Stomach (tissue), 9 donors: ENCODE results near the gene ZNF275. TPM values are rescaled to one million over a fixed set of nuclear protein-coding genes. Genes with fewer than 3 reads are reported as not detected.

Experiments
- DNase-seq, 2 donors: peaks; one replicate each; pipeline versions ENCODE4 v3.0.0 to v3.0.0-alpha.2; 2013 to 2019
- H3K27ac ChIP-seq, 5 donors: fragments of 200-600 bp in 4 of 5; sonication (generic) in 4 of 5; one replicate each; pipeline ENCODE4 v1.5.1; 2013 to 2019; ENCODE audit warnings: mild to moderate bottlenecking in 1 of 5, moderate library complexity in 1 of 5
- H3K27me3 ChIP-seq, 3 donors: fragments of 200-600 bp; sonication (generic); one replicate each; pipeline ENCODE4 v1.5.1; 2017 to 2019; ENCODE audit warnings: mixed run types in 1 of 3
- H3K36me3 ChIP-seq, 4 donors: fragments of 200-600 bp; sonication (generic); 1 replicate in 3 of 4; 2 replicates in 1 of 4; pipeline ENCODE4 v1.5.1; 2016 to 2019
- H3K4me1 ChIP-seq, 4 donors: fragments of 200-600 bp; sonication (generic); one replicate each; pipeline ENCODE4 v1.5.1; 2016 to 2019
- H3K4me3 ChIP-seq, 4 donors: fragments of 200-600 bp; sonication (generic) in 3 of 4; one replicate each; pipeline ENCODE4 v1.5.1; 2016 to 2019; ENCODE audit warnings: mild to moderate bottlenecking in 1 of 4
- H3K9me3 ChIP-seq, 4 donors: fragments of 200-600 bp; sonication (generic); one replicate each; pipeline ENCODE4 v1.5.1; 2016 to 2019
- CTCF ChIP-seq, 7 experiments: fragments of 450-650 bp in 4 of 7; fragments of 200-600 bp in 3 of 7; sonication (generic) in 3 of 7; IDR thresholded peaks; one replicate each; pipeline ENCODE4 v1.5.1; 2016 to 2019; ENCODE audit warnings: antibody characterized with exemption in 7 of 7, control low read depth in 2 of 7, mild to moderate bottlenecking in 1 of 7
- EP300 ChIP-seq: sonication (generic); formaldehyde crosslinking; IDR thresholded peaks from one replicate; pipeline ENCODE4 v1.6.1; 2017; ENCODE audit warnings: antibody characterized with exemption
- POLR2A ChIP-seq, 4 donors: fragments of 450-650 bp; IDR thresholded peaks; one replicate each; pipeline ENCODE4 v1.6.1; 2016; ENCODE audit warnings: antibody characterized with exemption in 4 of 4, control low read depth in 2 of 4, mild to moderate bottlenecking in 1 of 4, moderate library complexity in 1 of 4
- POLR2AphosphoS5 ChIP-seq, 3 donors: sonication (generic); formaldehyde crosslinking; IDR thresholded peaks; one replicate each; pipeline ENCODE4 v1.6.1; 2016; ENCODE audit warnings: antibody characterized with exemption in 3 of 3
- WGBS, 5 donors: extraction: QIAGEN DNeasy Blood & Tissue Kit in 3 of 5; methylation state at CpG; one replicate each; pipeline versions ENCODE4 v1.1.5 to v1.1.7; 2013 to 2018; 5-methylcytosine and 5-hydroxymethylcytosine counted together
- intact Hi-C: fragments of 100-400 bp; cut with DNase I; formaldehyde crosslinking; loops from one replicate; pipeline ENCODE4 v1.15.1; 2023; ENCODE audit warnings: low total_unique reads
- polyA plus RNA-seq, 3 donors: library from polyadenylated mRNA; stranded (reverse); fragments of 200-250 nt; gene quantifications; one replicate each; pipeline ENCODE4 v1.2.3, GENCODE V29; 2013
- total RNA-seq, 5 donors: library from RNA; depleted of rRNA; stranded (reverse); fragments of >200 nt; gene quantifications; one replicate each; pipeline versions ENCODE4 v1.1.0 to v1.2.3, GENCODE V29; 2014 to 2016
- donor health status: healthy with polysubstance abuse.
- donor health status: Bipolar disorder and iron deficiency.
- donor health status: healthy.

The ZNF275 gene
- total and polyA plus RNA-seq, 8 donors = 0.87 to 13.4 (median 3.7) TPM

GRCh38 chrX:153299855-153300254, 34.1 kb upstream of the ZNF275 start:
- no peak for DNase-seq
- no peaks in the 10 kb centered on the region for H3K4me1 ChIP-seq
- TF ChIP-seq EP300 (no peak), POLR2AphosphoS5 (IDR thresholded peaks at IDR 0.05) (no peak), POLR2A (IDR thresholded peaks at IDR 0.05) (no peak), CTCF (IDR thresholded peaks at IDR 0.05) (no peak)
- no peak overlapping the region for H3K4me3 ChIP-seq
- no peaks in the 10 kb centered on the region for H3K27me3 ChIP-seq
- intact Hi-C loops = no loop called here
- H3K36me3 ChIP-seq = no peaks in the 10 kb centered on the region
- H3K9me3 ChIP-seq = no peaks in the 10 kb centered on the region
- 55 to 74% (median 67%) methylated on average over 5 of the region's 5 CpGs for WGBS, 5 donors
- H3K27ac ChIP-seq = no peak overlapping the region

GRCh38 chrX:153301746-153302145, 32.2 kb upstream of the ZNF275 start:
- H3K27me3 ChIP-seq = peaks cover 0 to 3% (median 0%) of the 10 kb centered on the region in 3 donors

GRCh38 chrX:153302796-153303195, 31.2 kb upstream of the ZNF275 start:
- Histone ChIP-seq H3K4me3 (no peak overlapping the region), H3K4me1 (no peaks in the 10 kb centered on the region), H3K36me3 (no peaks in the 10 kb centered on the region), H3K27ac (no peak overlapping the region), H3K27me3 (peaks cover 0 to 6% (median 0%) of the 10 kb centered on the region in 3 donors), H3K9me3 (no peaks in the 10 kb centered on the region)
- intact Hi-C loops = no loop called here
- TF ChIP-seq EP300 = no peak
- no peak for TF ChIP-seq POLR2A (IDR thresholded peaks at IDR 0.05)
- 59 to 83% (median 72%) methylated on average over 2 to 4 of the region's 4 CpGs for WGBS, 5 donors
- no peak for DNase-seq

More at GRCh38 chrX:153301746-153302145, 32.2 kb upstream of the ZNF275 start:
- intact Hi-C loops = no loop called here
- TF ChIP-seq POLR2AphosphoS5 (IDR thresholded peaks at IDR 0.05) (no peak), POLR2A (IDR thresholded peaks at IDR 0.05) (no peak), CTCF (IDR thresholded peaks at IDR 0.05) (no peak), EP300 (no peak)
- Histone ChIP-seq H3K27ac (no peak overlapping the region), H3K4me3 (no peak overlapping the region), H3K36me3 (no peaks in the 10 kb centered on the region), H3K4me1 (no peaks in the 10 kb centered on the region), H3K9me3 (no peaks in the 10 kb centered on the region)
- DNase-seq = no peak
- 69 to 76% (median 73%) methylated on average over 3 of the region's 3 CpGs for WGBS, 5 donors

- H3K27me3 ChIP-seq = peaks cover 0 to 6% (median 0%) of the 10 kb centered on the region in 3 donors
- H3K36me3 ChIP-seq = no peaks in the 10 kb centered on the region
- intact Hi-C loops = no loop called here
- no peak overlapping the region for H3K27ac ChIP-seq
- no peak overlapping the region for H3K4me3 ChIP-seq
- H3K4me1 ChIP-seq = no peaks in the 10 kb centered on the region
- TF ChIP-seq POLR2A (IDR thresholded peaks at IDR 0.05) (no peak), EP300 (no peak), POLR2AphosphoS5 (IDR thresholded peaks at IDR 0.05) (no peak), CTCF (IDR thresholded peaks at IDR 0.05) (no peak)
- DNase-seq = no peak
- no peaks in the 10 kb centered on the region for H3K9me3 ChIP-seq
- WGBS, 5 donors = 62 to 70% (median 67%) methylated on average over 11 to 12 of the region's 12 CpGs
Measured at GRCh38 chrX:153303276-153304262, 30.4 kb upstream of the ZNF275 start.
